Effector CD4-positive, alpha-beta T cell (primary cell): ENCODE results near the gene PAPSS1.
"Not testable (repeated sequence)": the region's sequence is repeated elsewhere in the genome, so short reads cannot be mapped to it uniquely, and the experiment has no call there.

Experiments
- DNase-seq: peaks from one replicate; pipeline ENCODE4 v3.0.0-alpha.2; 2020

PAPSS1 gene

DNA sequence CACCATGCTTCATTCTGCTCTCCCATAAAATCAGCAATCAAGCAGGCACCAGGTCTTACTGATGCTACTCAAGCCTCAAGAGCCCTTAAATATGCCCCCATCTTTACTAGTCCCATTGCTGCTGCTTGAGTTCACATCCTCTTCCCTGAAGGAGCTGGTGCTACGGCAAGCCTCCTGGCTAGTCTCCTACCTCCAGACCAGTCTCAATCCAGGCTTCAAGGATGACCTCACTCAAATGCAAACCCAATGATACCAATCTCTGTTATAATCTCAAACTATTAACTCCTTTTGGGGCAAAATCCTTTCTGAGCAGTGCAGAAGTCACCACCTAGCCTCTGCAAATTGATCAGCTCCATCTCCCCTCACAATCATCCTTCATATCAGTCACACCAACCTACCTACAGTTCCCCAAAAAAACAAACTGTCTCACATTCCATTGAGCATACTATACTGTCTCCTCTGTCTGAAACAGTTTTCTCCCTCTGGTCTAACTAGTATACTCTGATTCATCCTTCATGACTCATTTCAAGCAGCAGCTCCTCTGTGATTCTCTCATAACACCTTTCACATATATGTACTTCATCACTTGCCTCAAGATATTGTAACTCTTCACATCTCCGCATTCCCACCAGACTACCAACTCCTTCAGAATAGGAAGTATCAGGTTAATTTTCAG, 30.0 kb downstream of the PAPSS1 start:
- DNase-seq, result no peak

DNA sequence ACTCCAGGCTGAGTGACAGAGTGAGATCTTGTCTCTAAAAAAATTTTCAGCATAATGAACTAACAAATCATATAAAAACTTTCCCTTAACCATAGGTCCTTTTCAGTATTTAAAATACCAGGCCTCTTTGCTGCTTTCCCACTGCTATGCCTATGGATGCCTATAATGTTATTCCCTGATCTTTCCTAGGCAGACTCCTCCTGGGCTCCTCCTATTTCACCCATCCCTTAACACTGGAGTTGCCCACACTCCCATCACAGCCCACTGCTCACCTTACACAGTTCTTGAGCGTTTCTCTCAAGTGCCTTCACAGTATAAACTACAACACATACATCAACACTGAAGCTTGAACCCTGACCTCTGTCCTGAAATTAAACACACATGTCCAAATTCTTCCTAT, 31.6 kb downstream of the PAPSS1 start:
- no peak for DNase-seq

DNA sequence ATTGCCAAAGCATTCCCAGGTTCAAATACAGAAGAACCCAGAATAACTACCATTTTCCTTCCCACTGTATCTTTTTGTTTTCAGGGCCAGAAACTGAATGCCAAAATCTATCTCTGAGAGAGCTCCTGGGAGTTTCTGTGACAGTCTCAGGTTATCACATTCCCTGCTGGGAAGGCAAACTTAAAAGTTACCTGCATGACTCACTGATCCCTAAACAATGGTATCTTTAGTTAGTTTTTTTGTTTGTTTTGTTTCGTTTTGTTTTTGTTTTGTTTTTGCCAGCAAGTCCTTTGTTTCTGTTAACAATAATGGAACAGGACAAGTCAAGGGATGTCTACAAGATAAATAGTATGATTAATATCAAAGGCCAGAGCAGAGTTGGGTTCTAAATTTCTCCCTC, 34.3 kb downstream of the PAPSS1 start:
- DNase-seq, result no peak

DNA sequence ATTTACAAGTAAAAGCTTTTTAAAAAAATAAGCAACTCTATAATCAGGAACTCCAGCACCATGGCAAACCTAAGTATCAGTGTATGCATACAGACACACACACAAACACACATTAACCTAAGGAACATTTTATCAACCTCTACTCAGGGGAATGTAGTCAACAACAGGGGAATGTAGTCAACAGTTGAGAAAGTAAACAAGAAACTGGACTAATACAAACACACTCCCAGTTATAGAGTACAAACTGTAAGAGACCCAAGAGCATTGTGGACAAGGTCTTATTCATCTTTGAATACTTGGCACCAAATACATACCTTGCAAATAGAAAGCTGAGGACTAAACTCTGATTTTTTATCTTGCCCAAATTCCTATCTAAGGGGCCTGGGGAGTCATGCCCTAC, 36.2 kb downstream of the PAPSS1 start:
- DNase-seq, result no peak

DNA sequence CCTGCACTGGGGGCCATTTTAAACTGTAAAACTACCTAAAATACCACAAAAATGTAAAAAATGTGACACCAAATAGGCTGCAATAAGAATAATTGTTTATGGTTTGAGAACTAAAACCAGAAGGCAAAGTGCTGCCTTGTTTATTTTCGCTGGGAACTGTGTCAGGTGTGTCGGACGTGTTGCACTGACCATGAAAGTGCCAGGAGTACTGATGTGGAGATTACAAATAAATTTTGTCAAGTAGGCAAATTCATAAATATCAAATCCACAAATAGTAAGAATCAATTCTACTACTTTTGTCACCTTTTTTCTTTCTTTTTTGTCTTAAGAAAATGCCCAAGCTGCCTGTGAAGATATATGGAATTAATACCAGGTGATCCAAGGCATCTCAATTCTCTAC, 37.7 kb downstream of the PAPSS1 start:
- no peak for DNase-seq

DNA sequence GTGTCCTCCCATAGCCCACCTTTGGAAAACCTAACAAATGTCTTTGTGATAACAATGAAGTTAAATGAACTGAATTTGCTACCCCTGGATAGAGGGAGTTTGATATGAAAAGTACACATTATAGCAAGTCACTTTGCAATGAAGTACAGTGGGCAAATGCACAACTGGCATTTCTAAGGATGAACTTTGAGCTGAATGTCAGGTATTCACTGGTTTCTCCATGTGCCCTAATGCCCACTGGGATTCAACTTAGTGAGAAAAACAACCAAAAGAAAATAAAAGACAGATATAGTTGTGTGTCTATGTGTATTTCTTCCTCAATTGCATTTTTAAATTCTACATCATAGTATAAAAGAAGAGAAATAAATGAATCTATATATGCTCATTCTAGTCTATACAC, 51.0 kb downstream of the PAPSS1 start:
- no peak for DNase-seq

DNA sequence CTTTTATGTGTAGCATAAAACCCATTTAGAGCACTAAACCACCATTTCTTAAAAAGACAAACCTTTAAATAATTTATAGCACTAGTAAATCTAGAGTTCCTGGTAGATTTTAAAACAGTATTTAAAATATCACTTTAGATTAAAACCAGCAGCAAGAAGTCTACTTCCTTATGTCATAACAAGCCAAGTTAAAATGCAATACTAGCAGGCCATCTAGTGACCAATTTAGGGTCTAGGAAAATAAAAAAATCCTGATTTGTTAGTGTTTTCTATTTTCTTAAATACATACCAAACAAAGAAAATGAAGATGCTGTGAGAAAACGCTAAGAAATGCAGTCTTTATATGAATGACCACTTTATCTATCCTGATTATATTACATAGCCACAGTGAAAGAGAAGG, 53.9 kb downstream of the PAPSS1 start:
- DNase-seq, result no peak

DNA sequence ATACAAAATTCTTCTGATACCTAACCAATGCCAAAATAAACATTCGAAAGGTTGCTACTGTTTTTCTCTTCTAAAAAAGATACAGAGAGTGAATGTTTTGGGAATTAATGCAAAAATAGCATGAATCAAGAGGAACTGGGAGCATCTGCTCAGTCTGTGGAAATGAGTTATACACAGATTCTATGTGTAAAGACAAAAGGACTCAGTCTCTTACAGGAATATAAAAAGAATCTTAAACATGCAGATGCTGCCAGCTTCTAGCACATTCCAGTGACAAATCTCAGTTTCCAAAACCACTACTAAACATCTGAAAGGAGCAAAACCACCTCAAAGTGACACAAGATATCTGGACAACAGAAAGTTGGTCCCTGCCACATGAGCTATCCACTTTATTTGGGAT, 55.0 kb downstream of the PAPSS1 start:
- DNase-seq, result no peak

DNA sequence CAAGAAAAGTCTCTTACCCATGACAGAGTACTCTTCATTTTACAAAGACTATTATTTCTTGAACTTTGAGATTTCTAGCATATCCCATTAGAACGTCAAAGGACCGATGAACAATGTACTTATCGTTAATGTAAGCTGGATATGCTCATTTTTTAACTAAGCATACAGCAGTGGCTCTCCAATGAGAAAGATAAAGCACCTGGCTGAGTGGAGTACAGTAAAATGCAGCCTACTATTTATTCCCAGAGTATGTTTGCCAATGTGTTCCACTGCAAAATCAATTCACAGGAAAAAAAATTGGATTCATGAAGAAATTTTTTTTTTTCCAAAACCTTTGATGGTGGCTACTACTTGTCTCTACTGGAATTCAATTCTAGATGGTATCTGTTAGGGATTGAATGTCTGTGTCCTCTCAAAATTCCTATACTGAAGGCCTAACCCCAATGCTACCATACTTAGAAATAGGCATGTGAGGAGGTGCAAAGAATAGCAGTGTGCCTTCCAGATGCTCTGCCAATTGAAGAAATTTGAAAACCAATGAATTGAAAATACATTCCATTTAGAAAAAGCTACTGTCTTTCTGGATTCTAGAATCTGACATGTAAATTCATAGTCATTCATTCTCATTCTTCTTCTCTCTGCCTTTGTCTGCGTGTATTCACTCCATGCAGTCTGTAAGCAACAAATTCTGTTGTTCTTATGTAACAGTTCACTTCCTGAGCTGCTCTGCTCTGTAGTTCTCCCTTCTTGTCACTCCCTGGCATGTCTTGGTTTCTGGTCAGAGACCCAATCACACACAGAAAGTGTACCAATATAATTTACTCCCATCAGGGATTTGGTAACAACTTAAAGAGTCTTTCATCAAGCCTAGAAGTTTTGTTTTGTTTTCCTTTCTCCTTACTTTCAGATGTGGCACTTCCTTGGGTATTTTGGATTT, 61.4 kb downstream of the PAPSS1 start:
- DNase-seq, result no peak

DNA sequence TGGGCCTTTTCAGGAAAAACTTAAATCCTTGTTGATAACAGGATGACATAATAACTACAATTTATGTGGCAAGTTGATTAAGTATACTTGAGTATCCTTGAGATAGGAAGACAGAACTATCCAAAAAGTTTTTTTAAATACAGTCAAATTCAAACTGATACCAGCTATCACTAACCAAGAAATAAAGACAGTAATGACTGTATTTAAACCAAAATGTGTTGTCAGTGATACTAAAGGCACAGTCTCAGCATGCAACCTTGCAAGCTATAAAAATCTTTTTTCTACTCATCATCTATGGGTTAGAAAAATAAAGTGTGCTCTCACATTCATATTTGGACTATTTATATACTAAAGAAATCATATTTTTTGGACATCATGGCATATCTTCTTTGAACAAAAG, 64.7 kb downstream of the PAPSS1 start:
- DNase-seq, result no peak

DNA sequence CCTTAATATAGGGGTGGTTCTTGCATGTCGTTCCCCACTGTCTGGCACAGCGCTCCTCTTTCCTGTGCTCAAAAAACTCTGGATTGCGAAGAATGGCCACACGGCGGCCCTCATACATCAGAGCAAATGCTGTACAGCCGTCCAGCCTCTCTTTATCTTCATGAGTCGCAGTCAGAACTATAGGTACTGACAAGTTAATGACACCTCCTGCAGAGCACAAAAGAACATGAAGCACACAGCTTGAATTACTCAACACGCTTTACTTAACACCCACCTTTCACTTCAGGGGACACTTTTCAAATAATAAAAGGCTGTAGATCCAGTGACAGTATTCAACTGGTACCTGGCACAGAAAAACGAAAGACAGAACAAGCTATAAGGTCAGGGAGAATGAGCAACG, 65.3 kb downstream of the PAPSS1 start:
- no peak for DNase-seq

DNA sequence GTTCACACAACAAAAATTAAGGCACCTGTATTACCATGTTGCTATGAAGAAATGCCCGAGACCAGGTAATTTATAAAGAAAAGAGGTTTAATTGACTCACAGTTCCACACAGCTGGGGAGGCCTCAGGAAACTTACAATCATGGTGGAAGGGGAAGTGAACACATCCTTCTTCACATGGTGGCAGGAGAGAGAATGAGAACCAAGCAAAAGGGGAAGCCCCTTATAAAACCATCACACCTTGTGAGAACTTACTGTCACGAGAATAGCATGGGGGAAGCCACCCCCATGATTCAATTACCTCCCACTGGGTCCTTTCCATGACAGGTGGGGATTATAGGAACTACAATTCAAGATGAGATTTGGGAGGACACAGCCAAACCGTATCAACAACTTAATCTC, 68.6 kb downstream of the PAPSS1 start:
- DNase-seq, result not testable (repeated sequence)

DNA sequence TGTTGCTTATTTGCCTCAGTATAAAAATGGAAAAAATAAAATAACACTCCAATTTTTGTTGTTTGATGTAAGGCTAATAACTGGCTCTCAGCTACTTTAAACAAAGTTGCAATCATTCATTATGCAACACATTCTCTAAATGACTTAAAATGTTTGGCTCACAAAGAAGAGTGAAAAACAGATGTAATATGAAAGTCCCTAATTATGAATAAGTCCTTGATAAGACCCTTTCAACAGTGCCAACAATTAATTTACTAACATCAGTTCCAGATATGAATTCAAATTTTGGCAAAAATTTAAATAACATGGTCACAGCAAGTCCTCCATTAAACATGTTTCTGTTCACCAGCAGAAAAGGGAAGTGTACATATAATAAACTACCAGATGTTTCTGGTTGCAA, 69.8 kb downstream of the PAPSS1 start:
- DNase-seq, result no peak

DNA sequence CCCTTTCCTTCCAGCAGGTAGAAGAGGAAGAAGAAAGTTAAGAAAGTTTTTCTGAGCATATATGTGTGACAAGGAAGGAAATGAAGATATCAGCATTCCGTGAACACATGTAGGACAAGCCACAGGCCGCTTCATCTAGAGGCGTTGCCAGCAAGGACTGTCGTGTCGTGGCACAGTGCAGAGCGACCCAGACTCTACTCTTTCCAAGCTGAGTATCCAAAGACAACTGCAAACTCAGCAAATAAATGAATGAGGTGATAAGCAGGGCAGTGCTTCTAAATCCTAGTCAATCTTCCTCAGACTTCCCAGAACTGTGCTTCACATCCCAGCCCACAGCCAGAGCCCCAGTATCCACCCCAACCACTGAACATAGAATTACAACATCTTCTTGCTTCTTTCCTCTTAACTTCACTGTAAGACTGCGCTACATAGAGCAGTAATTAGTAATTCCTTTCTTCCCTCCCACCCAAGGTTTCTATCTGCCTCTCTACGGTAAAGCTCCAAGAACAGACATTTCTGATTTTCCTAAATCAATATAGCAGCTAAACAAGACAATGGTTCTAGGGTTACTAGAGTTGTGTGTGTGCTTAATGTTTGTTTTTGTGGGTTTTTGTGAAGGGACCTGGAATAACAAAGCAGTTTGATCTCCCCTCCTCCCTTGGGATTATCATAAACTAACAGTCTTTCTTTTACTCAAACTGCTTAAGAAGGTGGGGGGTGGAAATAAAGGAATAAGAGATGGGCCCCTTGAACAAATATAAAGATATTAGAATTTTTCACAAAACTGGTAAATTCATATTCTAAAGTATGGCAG, 71.6 kb downstream of the PAPSS1 start:
- no peak for DNase-seq

DNA sequence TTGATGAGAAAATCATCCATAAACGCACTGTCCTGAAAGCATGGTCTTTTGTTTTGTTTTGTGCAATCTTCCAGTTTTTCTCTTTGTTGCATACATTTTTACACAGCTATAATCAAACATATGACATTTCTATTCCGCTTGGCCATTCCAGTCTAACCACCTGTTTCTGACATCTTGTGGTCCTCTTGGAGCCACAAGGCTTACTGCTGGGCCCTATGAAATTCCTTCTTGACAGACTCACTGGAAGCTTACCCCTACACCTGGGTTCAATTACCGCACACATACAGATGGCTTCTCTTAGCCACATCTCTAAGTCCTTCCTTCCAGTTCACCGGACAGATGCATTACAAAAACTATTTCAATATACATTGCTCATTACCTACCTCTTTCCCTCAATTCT, 72.4 kb downstream of the PAPSS1 start:
- no peak for DNase-seq

DNA sequence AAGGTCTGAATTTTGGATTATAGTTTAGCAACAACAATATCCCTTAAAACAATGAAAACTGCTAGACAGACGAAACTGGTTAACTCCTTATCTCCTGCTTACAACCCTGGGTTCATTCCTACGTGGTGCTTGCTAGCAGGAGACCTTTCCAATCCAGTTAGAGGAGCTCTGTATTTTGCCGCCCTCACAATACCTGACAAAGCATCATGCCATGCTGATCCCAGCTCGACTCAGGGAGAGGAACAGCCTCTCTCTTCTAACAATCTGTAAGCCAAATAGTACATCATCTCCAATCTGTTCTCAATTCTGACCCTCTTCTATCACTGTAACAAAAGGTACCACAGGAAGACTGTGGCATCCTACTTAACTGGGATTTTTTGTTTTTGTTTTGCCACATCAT, 74.4 kb downstream of the PAPSS1 start:
- DNase-seq, result no peak

DNA sequence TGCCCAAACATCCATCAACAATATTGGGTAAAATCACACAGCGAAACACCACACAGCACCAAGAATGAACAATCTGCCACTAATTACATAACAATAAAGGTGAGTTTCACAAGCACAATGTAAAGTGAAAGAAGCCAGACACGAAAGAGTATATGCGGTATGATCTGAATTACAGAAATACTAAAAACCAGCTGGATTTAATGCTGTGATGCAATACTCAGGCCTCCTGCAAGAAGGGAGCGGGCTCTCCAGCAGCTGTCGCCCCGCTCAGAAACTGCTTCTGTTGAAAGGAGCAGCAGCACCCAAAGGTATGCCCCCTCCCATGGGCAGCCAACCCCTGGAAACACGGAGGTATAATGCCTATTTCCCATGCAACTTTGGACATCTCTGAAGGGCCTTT, 77.0 kb downstream of the PAPSS1 start:
- no peak for DNase-seq

DNA sequence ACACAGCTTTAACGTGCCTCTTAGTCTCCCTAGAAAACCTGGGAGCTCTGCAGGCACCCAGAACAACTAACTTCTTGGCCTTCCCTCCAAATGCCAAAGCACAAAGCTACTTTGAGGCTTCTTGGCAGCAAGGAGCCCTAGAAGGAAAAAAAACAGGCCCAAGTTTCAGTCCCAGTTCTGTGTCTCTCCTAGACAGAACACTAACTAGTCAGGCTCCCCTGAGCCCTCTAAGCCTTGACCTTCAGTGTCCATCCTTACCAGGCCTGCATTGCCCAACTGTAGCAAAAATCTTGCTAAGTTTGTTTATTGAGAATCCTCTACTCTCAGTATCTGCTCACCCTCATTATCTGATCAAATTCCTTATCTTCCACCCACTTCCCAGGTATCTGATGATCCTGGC, 79.2 kb downstream of the PAPSS1 start:
- DNase-seq, result no peak

DNA sequence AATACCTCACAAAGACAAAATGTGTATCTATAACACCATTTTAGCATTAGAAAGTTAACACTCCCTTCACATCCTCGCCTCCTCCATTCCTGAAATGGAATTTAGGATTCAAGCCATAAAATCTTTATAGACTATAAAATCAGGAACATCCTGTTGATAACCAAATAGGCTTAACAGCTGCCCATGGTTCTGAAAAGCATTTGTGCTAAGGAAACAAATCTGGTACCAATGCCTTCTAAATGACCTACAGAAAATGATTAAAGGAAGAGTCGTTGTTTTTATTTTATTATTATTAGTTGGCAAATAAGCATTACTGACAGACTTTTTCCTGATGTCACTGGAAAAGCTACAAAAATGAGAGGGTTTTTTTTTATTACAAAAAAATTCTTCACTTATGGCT, 79.8 kb downstream of the PAPSS1 start:
- DNase-seq, result no peak

DNA sequence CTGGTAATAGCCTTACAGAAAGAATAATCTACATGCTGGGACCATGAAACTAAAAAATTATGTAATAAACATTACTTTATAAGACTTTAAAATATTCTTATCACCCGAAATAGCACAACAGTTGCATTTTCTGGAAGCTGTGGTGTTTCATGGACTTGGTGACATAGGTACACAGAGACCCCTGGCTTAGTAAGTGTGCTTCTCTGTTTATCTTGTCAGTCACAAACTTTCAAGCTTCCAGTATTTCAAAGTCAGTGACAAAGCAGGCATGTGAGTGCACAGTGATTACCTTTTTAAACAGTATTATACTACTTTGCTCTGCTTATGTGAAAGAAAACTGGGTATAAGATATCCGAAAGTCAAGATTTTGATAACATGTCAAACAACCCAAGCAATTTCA, 84.3 kb downstream of the PAPSS1 start:
- DNase-seq, result no peak

DNA sequence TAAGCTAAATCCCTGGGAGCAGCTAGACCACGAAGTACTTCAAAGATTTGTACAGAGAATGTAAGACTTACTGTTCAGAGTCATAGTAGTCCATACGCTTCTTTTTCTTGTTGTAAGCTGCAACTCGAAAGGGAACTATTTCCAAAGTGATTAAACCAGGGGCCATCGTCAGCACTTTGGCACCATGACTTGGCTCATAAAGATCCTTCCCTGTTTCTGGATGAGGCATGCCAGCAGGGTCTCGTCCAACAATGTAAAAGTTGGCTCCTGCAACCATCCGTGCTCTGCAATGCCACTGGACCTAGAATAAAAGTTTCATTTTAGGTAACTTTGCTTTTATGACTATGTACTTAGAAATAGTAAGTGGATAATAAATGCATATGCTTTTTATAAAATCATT, 88.5 kb downstream of the PAPSS1 start:
- no peak for DNase-seq

DNA sequence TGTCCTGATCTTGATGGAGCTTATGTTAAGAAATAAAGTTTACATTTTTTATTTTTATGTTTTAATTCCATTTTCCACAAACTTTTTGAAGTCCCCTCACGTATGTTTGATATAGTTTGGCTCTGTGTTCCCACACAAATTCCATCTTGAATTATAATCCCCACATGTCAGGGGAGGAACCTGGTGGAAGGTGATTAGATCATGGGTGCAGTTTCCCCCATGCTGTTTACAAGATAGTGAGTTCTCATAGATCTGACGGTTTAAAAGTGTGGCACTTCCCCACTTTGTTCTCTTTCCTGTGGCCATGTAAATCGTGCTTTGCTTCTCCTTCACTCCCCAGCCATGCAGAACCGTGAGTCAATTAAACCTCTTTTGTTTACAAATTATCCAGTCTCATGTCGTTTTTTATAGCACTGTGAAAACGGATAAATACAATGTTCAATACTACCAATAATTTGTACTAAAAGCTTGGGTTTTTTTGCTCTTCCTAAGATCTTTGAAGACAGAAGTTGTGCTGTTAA, 89.8 kb downstream of the PAPSS1 start:
- DNase-seq, result no peak

DNA sequence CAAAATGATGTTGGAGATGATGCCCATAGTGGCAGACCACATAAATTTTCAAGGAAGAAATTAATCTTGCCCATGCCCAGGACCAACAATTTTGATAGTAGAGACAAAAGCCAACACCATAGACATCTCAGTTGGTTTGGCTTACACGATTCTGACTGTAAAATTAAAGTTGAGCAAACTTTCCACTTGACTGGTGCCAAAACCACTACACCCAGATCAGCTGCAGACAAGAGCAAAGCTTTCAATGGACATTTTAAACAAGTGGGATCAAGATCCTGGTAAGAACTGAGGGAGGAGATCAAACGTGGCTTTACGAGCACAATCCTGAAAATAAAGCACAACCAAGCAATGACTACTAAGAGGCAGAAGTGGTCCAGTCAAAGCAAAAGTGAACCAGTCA, 90.7 kb downstream of the PAPSS1 start:
- no peak for DNase-seq
